ENCODE measurements around the gene PLXNA1.

PLXNA1 gene

DNA sequence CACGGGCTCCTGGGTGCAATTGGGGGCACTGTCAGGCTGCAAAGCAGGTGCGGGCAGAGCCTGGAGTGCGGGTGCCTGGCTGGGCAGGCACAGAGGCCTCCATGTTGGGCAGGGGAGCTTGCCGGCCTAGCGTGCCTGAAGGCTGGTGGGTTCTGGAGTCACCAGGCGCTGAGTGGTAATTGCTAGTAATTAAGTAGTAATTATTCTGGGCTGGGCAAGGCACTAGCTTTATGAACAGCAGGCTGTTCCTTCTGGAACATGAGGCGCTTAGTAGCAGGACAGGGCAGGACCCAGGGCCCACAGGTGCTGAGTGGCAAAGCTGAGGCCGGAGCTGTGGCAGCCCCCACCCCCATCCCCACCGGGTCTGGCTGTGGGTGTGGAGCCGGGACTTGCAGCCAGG is 25.3 kb downstream of the PLXNA1 start:
- H3K4me3 ChIP-seq (ENCODE audit: low read depth, low read length): no peak overlapping the region
- H3K79me2 ChIP-seq: peaks cover 30% of the 10 kb centered on the region
- H3K9me3 ChIP-seq (ENCODE audit: control insufficient read depth, low read length): no peaks in the 10 kb centered on the region
- H3K9ac ChIP-seq: no peak overlapping the region
- no peaks in the 10 kb centered on the region for H3K4me1 ChIP-seq
- TF ChIP-seq, protein P1, sequence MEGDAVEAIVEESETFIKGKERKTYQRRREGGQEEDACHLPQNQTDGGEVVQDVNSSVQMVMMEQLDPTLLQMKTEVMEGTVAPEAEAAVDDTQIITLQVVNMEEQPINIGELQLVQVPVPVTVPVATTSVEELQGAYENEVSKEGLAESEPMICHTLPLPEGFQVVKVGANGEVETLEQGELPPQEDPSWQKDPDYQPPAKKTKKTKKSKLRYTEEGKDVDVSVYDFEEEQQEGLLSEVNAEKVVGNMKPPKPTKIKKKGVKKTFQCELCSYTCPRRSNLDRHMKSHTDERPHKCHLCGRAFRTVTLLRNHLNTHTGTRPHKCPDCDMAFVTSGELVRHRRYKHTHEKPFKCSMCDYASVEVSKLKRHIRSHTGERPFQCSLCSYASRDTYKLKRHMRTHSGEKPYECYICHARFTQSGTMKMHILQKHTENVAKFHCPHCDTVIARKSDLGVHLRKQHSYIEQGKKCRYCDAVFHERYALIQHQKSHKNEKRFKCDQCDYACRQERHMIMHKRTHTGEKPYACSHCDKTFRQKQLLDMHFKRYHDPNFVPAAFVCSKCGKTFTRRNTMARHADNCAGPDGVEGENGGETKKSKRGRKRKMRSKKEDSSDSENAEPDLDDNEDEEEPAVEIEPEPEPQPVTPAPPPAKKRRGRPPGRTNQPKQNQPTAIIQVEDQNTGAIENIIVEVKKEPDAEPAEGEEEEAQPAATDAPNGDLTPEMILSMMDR (IDR thresholded peaks at IDR 0.05): no peak
- no peak overlapping the region for H3K4me2 ChIP-seq (ENCODE audit: low read length)
- no peak overlapping the region for H3K27ac ChIP-seq
- no peaks in the 10 kb centered on the region for H3K27me3 ChIP-seq (ENCODE audit: control insufficient read depth, insufficient read depth, low read length)
- no peaks in the 10 kb centered on the region for H3K36me3 ChIP-seq (ENCODE audit: control insufficient read depth, insufficient read depth, low read length)
- no peak overlapping the region for H2AFZ ChIP-seq

DNA sequence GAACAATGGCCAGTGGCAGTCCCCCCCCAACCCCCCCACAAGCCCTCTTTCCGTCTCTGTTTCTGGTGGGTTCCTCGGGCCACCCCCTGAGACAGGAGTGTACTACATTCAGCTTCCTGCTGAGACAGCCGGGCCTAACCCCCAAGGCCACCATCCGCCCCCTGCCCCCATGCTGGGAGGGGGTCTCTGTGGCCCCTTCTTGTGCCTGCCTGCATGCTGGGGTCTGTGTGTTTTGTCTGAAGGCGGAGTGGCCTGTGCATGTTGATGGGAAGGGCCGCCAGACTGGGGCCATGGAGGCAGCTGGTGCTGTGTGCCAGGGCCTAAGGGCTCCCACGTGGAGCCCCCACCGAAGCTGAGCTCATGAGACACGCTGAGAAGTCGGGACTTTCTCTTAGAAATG is 26.6 kb downstream of the PLXNA1 start:
- Histone ChIP-seq H2AFZ (no peak overlapping the region), H3K27me3 (ENCODE audit: control insufficient read depth, insufficient read depth, low read length) (no peaks in the 10 kb centered on the region), H3K27ac (no peak overlapping the region), H3K36me3 (ENCODE audit: control insufficient read depth, insufficient read depth, low read length) (no peaks in the 10 kb centered on the region), H3K4me3 (ENCODE audit: low read depth, low read length) (no peak overlapping the region), H3K4me2 (ENCODE audit: low read length) (no peak overlapping the region), H3K4me1 (no peaks in the 10 kb centered on the region), H3K9me3 (ENCODE audit: control insufficient read depth, low read length) (no peaks in the 10 kb centered on the region), H3K9ac (no peak overlapping the region), H3K79me2 (peaks cover 33% of the 10 kb centered on the region)
- TF ChIP-seq, protein P1 (IDR thresholded peaks at IDR 0.05): no peak

DNA sequence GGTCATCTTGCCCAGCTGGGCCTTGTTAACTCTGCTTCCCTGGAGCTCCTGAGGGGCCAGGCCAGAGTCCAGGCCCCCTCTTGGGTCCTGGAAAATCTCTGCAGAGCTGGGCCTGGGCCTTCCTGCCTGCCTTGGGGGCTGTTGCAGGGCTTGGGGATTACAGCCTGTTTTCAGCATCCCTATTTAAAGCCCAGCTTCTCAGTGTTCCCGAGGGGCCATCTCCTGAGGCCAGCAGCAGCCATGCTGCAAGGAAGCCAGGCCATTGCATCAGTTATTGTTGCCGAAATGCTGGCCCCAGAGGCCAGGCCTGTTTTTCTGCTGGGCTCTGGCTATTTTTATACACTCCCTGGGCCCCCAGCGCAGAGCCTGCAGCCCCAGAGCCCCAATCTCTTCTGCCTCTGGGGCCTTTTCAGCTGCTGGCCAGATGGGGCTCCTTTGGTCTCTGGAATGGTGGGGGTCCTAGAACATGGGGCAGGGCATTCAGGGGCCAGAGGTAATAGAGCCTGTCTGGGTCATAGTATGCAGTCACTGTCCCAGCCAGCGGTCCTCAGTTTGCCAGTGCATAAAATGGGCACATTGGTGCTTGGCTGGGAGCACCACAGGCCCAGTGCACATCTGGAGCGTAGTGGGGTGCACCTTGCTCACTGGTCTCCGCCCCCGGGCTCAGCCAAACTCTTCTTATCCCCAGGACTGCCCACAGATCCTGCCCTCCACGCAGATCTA is 28.5 kb downstream of the PLXNA1 start:
- H3K4me1 ChIP-seq: no peaks in the 10 kb centered on the region

DNA sequence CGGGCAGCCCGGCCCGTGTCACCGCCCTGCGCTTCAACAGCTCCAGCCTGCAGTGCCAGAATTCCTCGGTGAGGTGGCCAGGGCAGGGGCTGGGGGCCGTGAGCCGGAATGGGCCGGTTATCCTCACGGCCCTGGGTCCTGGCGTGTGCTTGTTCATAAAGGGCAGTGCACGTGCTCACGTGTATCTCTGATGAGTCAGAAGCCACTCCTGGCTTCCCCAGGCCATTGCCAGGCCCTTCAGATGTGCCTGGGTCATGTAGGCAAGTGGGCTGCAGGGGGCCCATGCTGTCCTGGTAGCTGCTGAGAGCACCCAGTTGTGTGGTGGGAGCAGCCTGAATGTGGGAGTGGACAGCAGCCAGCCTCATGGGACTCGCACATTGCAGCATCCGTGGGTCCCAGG is 29.2 kb downstream of the PLXNA1 start:
- TF ChIP-seq, protein P1 (IDR thresholded peaks at IDR 0.05): no peak
- H3K4me2 ChIP-seq (ENCODE audit: low read length): no peak overlapping the region
- no peaks in the 10 kb centered on the region for H3K36me3 ChIP-seq (ENCODE audit: control insufficient read depth, insufficient read depth, low read length)
- no peaks in the 10 kb centered on the region for H3K9me3 ChIP-seq (ENCODE audit: control insufficient read depth, low read length)
- no peak overlapping the region for H3K9ac ChIP-seq
- no peak overlapping the region for H3K4me3 ChIP-seq (ENCODE audit: low read depth, low read length)
- H3K4me1 ChIP-seq: no peaks in the 10 kb centered on the region
- no peak overlapping the region for H2AFZ ChIP-seq
- H3K27me3 ChIP-seq (ENCODE audit: control insufficient read depth, insufficient read depth, low read length): no peaks in the 10 kb centered on the region
- no peak overlapping the region for H3K27ac ChIP-seq
- peaks cover 39% of the 10 kb centered on the region for H3K79me2 ChIP-seq

More for the DNA sequence above, 28.5 kb downstream of the PLXNA1 start:
- Histone ChIP-seq H3K27me3 (ENCODE audit: control insufficient read depth, insufficient read depth, low read length) (no peaks in the 10 kb centered on the region), H3K9me3 (ENCODE audit: control insufficient read depth, low read length) (no peaks in the 10 kb centered on the region), H3K79me2 (peaks cover 37% of the 10 kb centered on the region), H3K4me3 (ENCODE audit: low read depth, low read length) (no peak overlapping the region), H3K27ac (no peak overlapping the region), H3K36me3 (ENCODE audit: control insufficient read depth, insufficient read depth, low read length) (no peaks in the 10 kb centered on the region), H3K4me2 (ENCODE audit: low read length) (no peak overlapping the region), H2AFZ (no peak overlapping the region), H3K9ac (no peak overlapping the region)
- TF ChIP-seq, protein P1 (IDR thresholded peaks at IDR 0.05): no peak

DNA sequence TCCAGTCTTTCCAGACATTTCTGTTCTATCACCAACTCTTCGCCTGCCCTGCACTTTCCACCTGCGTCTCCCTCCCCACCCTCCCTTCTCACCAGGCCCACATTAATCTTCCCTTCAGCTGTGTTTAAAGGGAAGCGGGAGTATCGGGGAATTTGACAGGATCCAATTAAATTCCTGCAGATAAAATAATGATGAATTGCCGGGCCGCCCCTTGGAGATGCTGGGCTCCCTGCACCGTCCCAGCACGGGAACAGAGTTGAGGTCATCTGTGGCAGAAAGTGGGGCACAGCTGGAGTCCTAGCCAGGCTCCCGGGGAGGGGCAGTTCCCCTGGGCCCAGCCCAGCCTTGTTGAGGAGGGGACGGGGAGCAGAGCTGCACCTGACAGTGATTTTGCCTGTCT is 30.3 kb downstream of the PLXNA1 start:
- H3K27ac ChIP-seq: no peak overlapping the region
- H3K9me3 ChIP-seq (ENCODE audit: control insufficient read depth, low read length): no peaks in the 10 kb centered on the region
- TF ChIP-seq, protein P1 (IDR thresholded peaks at IDR 0.05): no peak
- H3K27me3 ChIP-seq (ENCODE audit: control insufficient read depth, insufficient read depth, low read length): no peaks in the 10 kb centered on the region
- H2AFZ ChIP-seq: no peak overlapping the region
- no peaks in the 10 kb centered on the region for H3K36me3 ChIP-seq (ENCODE audit: control insufficient read depth, insufficient read depth, low read length)
- H3K4me1 ChIP-seq: no peaks in the 10 kb centered on the region
- H3K79me2 ChIP-seq: peaks cover 42% of the 10 kb centered on the region
- no peak overlapping the region for H3K4me3 ChIP-seq (ENCODE audit: low read depth, low read length)
- H3K4me2 ChIP-seq (ENCODE audit: low read length): no peak overlapping the region
- H3K9ac ChIP-seq: no peak overlapping the region
